ENCODE data around the gene XPNPEP1.

DNA sequence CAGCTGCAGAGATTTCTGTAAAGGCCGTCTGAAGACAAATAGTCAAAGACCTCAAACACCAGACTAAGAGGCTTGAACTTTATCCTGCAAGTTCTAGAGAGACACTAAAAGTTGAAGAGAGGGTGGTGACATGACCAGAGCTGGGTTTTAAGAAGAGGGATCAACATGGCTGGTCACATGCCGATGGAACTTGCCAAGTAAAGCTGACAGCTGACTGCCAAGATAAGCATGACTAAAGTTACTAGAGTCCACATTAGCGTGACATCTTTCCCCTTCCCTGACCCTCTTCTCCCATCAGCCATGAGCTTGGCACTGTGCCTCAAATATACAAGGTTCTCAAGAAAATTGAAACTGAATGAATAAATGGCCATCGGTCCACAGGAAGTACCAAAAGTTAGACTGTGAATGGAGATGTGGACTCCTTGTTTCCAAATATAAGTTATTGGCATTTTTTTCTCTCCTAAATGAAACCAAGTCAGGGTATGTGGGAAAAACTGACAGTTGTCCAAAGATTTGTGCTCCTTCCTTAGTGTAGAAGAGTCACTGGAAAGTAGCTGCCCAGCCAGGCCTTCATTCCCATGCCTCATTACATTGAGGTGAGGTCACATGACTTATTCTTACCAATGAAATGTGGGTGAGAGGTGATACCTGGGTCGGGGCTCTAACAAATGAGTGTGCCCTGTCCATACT is 24.5 kb downstream of the XPNPEP1 start:
- no peak for TF ChIP-seq POLR2A (IDR thresholded peaks at IDR 0.05; ENCODE audit: low read length)
- no peak for TF ChIP-seq GATA1 (IDR thresholded peaks at IDR 0.05; ENCODE audit: low read depth, low read length)

Measured in erythroblast (primary cell).